T-cell (primary cell): ENCODE data around the gene BMP8B. TPM values are rescaled to one million over a fixed set of nuclear protein-coding genes. Genes with fewer than 3 reads are reported as not detected.
A peak's percentile ranks its signal among the peaks of the same experiment; 100 is the strongest.
"Not testable (repeated sequence)": the region's sequence is repeated elsewhere in the genome, so short reads cannot be mapped to it uniquely, and the experiment has no call there.

Experiments used
- ATAC-seq, 4 experiments: fragments of 200-7000 bp in 3 of 4; fragments of 150-1000 bp in 1 of 4; cut with Tn5 transposase; replicated peaks in 1 of 4; 1 replicate in 3 of 4; 2 replicates in 1 of 4; pipeline ENCODE4 v1.10.0; 2021; ENCODE audit warnings: moderate library complexity in 3 of 4, mild to moderate bottlenecking in 2 of 4, moderate number of reproducible peaks in 1 of 4
- CTCF ChIA-PET, 2 donors: fragments of 300-600 bp; sonication (Branson Sonifier 250); formaldehyde crosslinking; loops; one replicate each; lab custom pipeline; 2022; ENCODE audit warnings: antibody characterized with exemption in 2 of 2; lab: Charles Lee
- POLR2A ChIA-PET, 2 donors: fragments of 300-600 bp; sonication (Branson Sonifier 250); formaldehyde crosslinking; loops; one replicate each; lab custom pipeline; 2022; ENCODE audit warnings: antibody characterized with exemption in 2 of 2; lab: Charles Lee
- DNase-seq, 35 experiments: peaks; one replicate each; pipeline versions ENCODE4 v3.0.0 to v3.0.0-alpha.2; 2013 to 2023
- H3K27ac ChIP-seq: one replicate; pipeline ENCODE4 v1.5.1; 2013; ENCODE audit warnings: low read length
- H3K27me3 ChIP-seq, 2 experiments: replicated peaks in 1 of 2; 1 replicate in 1 of 2; 2 replicates in 1 of 2; pipeline versions ENCODE4 v1.6.1 to v1.7.0; 2013; ENCODE audit warnings: low read length in 1 of 2, mixed read lengths in 1 of 2; ENCODE audit not compliant: control insufficient read depth in 2 of 2, insufficient read depth in 2 of 2; ENCODE audit errors: extremely low read depth in 1 of 2
- H3K36me3 ChIP-seq, 2 donors: 1 replicate in 1 of 2; 2 replicates in 1 of 2; pipeline versions ENCODE4 v1.6.1 to v1.7.0; 2013; ENCODE audit warnings: low read length in 1 of 2; ENCODE audit not compliant: control insufficient read depth in 2 of 2, insufficient read depth in 1 of 2; ENCODE audit errors: extremely low read depth in 1 of 2
- H3K4me1 ChIP-seq, 2 experiments: 1 replicate in 1 of 2; 2 replicates in 1 of 2; pipeline versions ENCODE4 v1.6.1 to v1.7.0; 2013; ENCODE audit warnings: low read length in 2 of 2, mixed read lengths in 1 of 2; ENCODE audit not compliant: insufficient read depth in 2 of 2, control insufficient read depth in 1 of 2; ENCODE audit errors: extremely low read depth in 1 of 2
- H3K4me3 ChIP-seq, 2 donors: 1 replicate in 1 of 2; 2 replicates in 1 of 2; pipeline versions ENCODE4 v1.5.1 to v1.7.0; 2013; ENCODE audit warnings: mild to moderate bottlenecking in 2 of 2, low read length in 1 of 2, moderate library complexity in 1 of 2; ENCODE audit not compliant: control insufficient read depth in 1 of 2; ENCODE audit errors: extremely low read depth in 1 of 2
- H3K9me3 ChIP-seq: 2 replicates; pipeline ENCODE4 v1.7.0; 2013
- H3K27ac Mint-ChIP-seq, 2 donors: one replicate each; pipeline ENCODE4 v1.8.0; 2020 to 2021; ENCODE audit warnings: mild to moderate bottlenecking in 2 of 2, mixed read lengths in 2 of 2
- H3K27me3 Mint-ChIP-seq, 2 donors: one replicate each; pipeline ENCODE4 v1.8.0; 2021 to 2022; ENCODE audit warnings: mixed read lengths in 2 of 2
- H3K36me3 Mint-ChIP-seq: one replicate; pipeline ENCODE4 v1.8.0; 2021; ENCODE audit warnings: mixed read lengths
- H3K4me1 Mint-ChIP-seq, 3 donors: one replicate each; pipeline ENCODE4 v1.8.0; 2020 to 2022; ENCODE audit warnings: mixed read lengths in 3 of 3, mild to moderate bottlenecking in 1 of 3
- H3K4me3 Mint-ChIP-seq, 3 donors: one replicate each; pipeline ENCODE4 v1.8.0; 2020 to 2022; ENCODE audit warnings: mild to moderate bottlenecking in 3 of 3, mixed read lengths in 3 of 3, moderate library complexity in 3 of 3
- H3K9me3 Mint-ChIP-seq, 3 donors: one replicate each; pipeline ENCODE4 v1.8.0; 2020 to 2022; ENCODE audit warnings: mixed read lengths in 3 of 3
- WGBS: methylation state at CpG from one replicate; pipeline ENCODE4 v1.1.5; 2013; ENCODE audit warnings: missing lambda C conversion rate; ENCODE audit not compliant: insufficient coverage; 5-methylcytosine and 5-hydroxymethylcytosine counted together
- total RNA-seq, 35 experiments: library from RNA in 6 of 35; stranded (reverse) in 6 of 35; fragments of 120-200 nt in 1 of 35; gene quantifications; one replicate each; pipeline versions ENCODE4 v1.2.1 to v1.2.4 and lab custom pipeline; 2013 to 2026

Gene BMP8B
- total RNA-seq, 5 donors from 2014 or later (not counting 1 experiment from before 2014, with no cell fraction given): 0.33 to 1.3 (median 0.76) TPM

GRCh38 chr1:39775141-39775540 lies 13.5 kb downstream of the BMP8B start:
- H3K27ac ChIP-seq, H3K4me3 ChIP-seq, H3K9me3 ChIP-seq, POLR2A ChIA-PET, H3K36me3 Mint-ChIP-seq, H3K4me1 Mint-ChIP-seq, H3K36me3 ChIP-seq, H3K4me3 Mint-ChIP-seq, H3K27me3 Mint-ChIP-seq, H3K9me3 Mint-ChIP-seq, DNase-seq, H3K27me3 ChIP-seq, ATAC-seq, H3K4me1 ChIP-seq, H3K27ac Mint-ChIP-seq, CTCF ChIA-PET: not testable (repeated sequence)
- WGBS: 93% methylated on average over 11 of the region's 11 CpGs

- H3K4me3 Mint-ChIP-seq, POLR2A ChIA-PET, DNase-seq, H3K27ac Mint-ChIP-seq, H3K27me3 ChIP-seq, H3K36me3 ChIP-seq, H3K27me3 Mint-ChIP-seq, H3K4me1 ChIP-seq, H3K9me3 ChIP-seq, H3K36me3 Mint-ChIP-seq, H3K9me3 Mint-ChIP-seq, H3K4me1 Mint-ChIP-seq, H3K27ac ChIP-seq, H3K4me3 ChIP-seq, CTCF ChIA-PET: not testable (repeated sequence)
- peak in 2 of 4 experiments; percentile 58 to 65 for ATAC-seq
- WGBS: no CpG with 5 or more reads among the region's 23 CpGs
Measured at GRCh38 chr1:39773369-39773979, 15.2 kb downstream of the BMP8B start.

- DNase-seq, H3K36me3 Mint-ChIP-seq, H3K4me3 ChIP-seq, H3K27ac ChIP-seq, H3K4me1 Mint-ChIP-seq, CTCF ChIA-PET, POLR2A ChIA-PET, H3K9me3 Mint-ChIP-seq, H3K9me3 ChIP-seq, H3K36me3 ChIP-seq, H3K27me3 Mint-ChIP-seq, H3K27me3 ChIP-seq, H3K4me1 ChIP-seq, H3K27ac Mint-ChIP-seq: not testable (repeated sequence)
- ATAC-seq: peak in 2 of 4 experiments; percentile 31 to 40
- peak within 1 kb of the TSS in 2 of 3 donors; percentile 9 to 25 for H3K4me3 Mint-ChIP-seq
- 0% methylated on average over 3 of the region's 57 CpGs for WGBS
Measured at GRCh38 chr1:39771022-39771532, 17.6 kb downstream of the BMP8B start, which contains the start of gene OXCT2. OXCT2 (minus strand) TSS chr1:39771348; CDS start chr1:39771255, 93 bp downstream.

- DNase-seq (peak in 9 of 35 experiments; percentile 11 to 28 (median 16)), ATAC-seq (peak in 3 of 4 experiments; percentile 43 to 65 (median 46))
- H3K36me3 Mint-ChIP-seq, H3K27me3 Mint-ChIP-seq, H3K36me3 ChIP-seq, H3K27ac Mint-ChIP-seq, H3K27ac ChIP-seq, H3K9me3 ChIP-seq, CTCF ChIA-PET, POLR2A ChIA-PET, H3K4me1 Mint-ChIP-seq, H3K4me3 ChIP-seq, H3K9me3 Mint-ChIP-seq, H3K4me1 ChIP-seq, H3K27me3 ChIP-seq: not testable (repeated sequence)
- WGBS: 0% methylated on average over 2 of the region's 71 CpGs
- H3K4me3 Mint-ChIP-seq: peak overlapping the region in 2 of 3 donors; percentile 9 to 25
Measured at GRCh38 chr1:39770100-39771021, 18.3 kb downstream of the BMP8B start.

GRCh38 chr1:39769502-39769901 lies 19.2 kb downstream of the BMP8B start:
- H3K4me3 Mint-ChIP-seq, H3K27me3 Mint-ChIP-seq, H3K27ac ChIP-seq, H3K4me3 ChIP-seq, H3K27ac Mint-ChIP-seq, H3K4me1 Mint-ChIP-seq, H3K9me3 ChIP-seq, H3K36me3 Mint-ChIP-seq, ATAC-seq, CTCF ChIA-PET, H3K9me3 Mint-ChIP-seq, H3K36me3 ChIP-seq, H3K4me1 ChIP-seq, DNase-seq, H3K27me3 ChIP-seq: not testable (repeated sequence)
- 80% methylated on average over 2 of the region's 19 CpGs for WGBS
- POLR2A ChIA-PET: interaction anchor here in 1 of 2 donors (0.6 kb wide), 1 partner anchor 940 kb away, joined by 3 read pairs; no protein-coding TSS in a partner anchor

GRCh38 chr1:39766466-39766865 lies 22.2 kb downstream of the BMP8B start:
- H3K27ac ChIP-seq, H3K4me1 ChIP-seq, ATAC-seq, H3K27me3 Mint-ChIP-seq, H3K27me3 ChIP-seq, CTCF ChIA-PET, H3K4me3 ChIP-seq, H3K4me1 Mint-ChIP-seq, H3K9me3 Mint-ChIP-seq, H3K36me3 ChIP-seq, H3K4me3 Mint-ChIP-seq, POLR2A ChIA-PET, H3K27ac Mint-ChIP-seq, DNase-seq, H3K9me3 ChIP-seq, H3K36me3 Mint-ChIP-seq: not testable (repeated sequence)
- no CpG with 5 or more reads among the region's 5 CpGs for WGBS
